Jurkat, Clone E6-1 (cell line): ENCODE results near the gene RDH14.
A peak's percentile ranks its signal among the peaks of the same experiment; 100 is the strongest.

Source experiments
- DNase-seq: peaks from one replicate; pipeline ENCODE4 v3.0.0-alpha.2; 2011; ENCODE audit warnings: low read depth, low spot score
- H3K4me3 ChIP-seq: 2 replicates; pipeline ENCODE4 v1.5.1; 2011; ENCODE audit warnings: mild to moderate bottlenecking, low read length, control low read depth, moderate library complexity

Gene RDH14

DNA sequence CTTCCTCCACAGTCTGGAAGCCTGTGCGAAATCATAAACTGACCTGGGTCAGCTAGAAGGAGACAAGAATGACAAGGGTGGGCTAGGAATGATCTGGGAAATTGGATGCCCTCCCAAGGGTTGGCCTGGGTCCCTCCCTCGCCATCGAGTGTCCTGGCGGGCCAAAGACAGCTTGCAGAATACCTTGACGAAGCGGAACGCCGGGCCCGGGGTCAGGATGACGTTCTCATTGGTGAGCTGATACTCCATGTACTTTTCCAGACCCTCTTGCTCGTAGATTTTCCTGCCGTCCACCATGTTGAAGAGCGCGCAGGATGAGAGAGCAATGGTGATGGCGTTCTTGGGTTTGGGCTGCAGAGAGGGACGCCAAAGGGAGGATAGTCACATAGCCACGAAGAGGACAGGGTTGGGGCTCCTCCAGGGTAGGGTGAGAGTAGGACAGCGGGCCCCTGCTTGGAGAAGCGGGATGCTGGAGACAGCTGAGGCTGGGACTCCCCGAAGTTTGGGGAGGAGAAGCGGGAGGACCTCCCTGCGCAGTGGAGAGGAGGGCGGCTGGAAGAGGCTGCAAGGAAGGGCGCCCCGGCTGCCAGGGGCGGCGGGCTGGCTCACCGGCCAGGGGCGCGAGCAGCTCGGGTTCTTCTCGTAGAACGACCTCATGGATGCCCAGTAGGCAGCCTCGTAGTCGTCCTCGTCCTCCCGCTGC, 23.6 kb upstream of the RDH14 start:
- no peak overlapping the region for H3K4me3 ChIP-seq
- DNase-seq, result no peak

GRCh38 chr2:18580606-18581005, 20.2 kb upstream of the RDH14 start:
- H3K4me3 ChIP-seq, result no peak overlapping the region
- no peak for DNase-seq

GRCh38 chr2:18578033-18578432, 17.6 kb upstream of the RDH14 start:
- no peak for DNase-seq

DNA sequence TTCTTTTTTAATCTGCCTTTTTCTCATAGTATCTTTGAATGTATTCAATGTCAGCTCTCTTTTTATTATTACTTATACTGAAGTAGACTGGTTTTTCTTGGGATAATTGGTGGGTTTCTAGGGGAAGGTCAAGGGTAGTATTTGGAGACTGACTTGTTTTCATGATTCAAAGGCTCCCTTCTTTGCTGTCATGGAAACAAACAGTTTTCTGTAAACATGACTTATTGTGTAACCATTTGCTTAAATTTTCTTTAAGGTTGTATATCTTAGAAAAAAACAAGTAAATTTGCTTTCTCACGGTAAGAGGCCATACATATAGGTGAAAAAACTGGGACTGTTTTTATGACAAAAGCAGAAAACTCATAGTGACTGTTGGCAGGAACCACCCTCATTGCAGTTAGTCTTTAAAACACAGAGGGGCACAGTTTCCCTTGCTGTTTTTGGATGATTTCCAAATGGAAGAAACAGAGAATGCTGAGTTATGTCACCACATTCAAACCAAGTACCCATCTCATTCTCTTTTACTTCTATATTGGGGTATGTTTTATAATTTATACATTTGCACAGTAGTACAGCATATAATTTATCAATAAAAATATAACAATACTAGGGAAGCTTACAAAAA, 5.8 kb upstream of the RDH14 start:
- no peak overlapping the region for H3K4me3 ChIP-seq
- no peak for DNase-seq

More at GRCh38 chr2:18578033-18578432, 17.6 kb upstream of the RDH14 start:
- no peak overlapping the region for H3K4me3 ChIP-seq

- H3K4me3 ChIP-seq, result peak overlapping the region; percentile 69
- DNase-seq, result no peak
Observed at GRCh38 chr2:18560797-18561085, 288 bp upstream of the RDH14 start.

DNA sequence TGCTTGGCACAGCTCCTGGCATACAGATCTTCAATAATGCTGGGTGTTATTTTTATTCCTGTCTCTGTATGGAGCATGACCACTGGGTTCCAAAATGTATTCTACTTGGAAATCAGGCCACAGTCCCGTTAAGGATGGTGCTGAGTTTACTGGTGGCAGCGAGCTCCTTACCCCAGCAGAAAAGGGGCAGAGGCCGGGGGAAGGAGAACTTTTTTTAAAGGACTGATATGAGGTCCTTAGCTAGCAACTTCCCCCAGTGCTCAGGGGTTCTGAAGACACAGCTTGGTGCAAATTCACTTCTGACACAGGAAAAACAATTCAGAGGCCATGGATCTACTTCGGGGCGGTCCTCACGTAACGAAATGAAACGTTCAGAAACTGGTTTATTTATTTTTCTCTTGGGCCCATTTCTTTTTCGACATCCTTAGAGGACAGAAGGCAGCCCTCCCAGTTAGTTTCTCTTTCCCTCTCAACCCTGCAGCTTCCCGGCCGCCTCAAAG, 872 bp downstream of the RDH14 start:
- no peak for DNase-seq
- H3K4me3 ChIP-seq, result peak overlapping the region; percentile 69

DNA sequence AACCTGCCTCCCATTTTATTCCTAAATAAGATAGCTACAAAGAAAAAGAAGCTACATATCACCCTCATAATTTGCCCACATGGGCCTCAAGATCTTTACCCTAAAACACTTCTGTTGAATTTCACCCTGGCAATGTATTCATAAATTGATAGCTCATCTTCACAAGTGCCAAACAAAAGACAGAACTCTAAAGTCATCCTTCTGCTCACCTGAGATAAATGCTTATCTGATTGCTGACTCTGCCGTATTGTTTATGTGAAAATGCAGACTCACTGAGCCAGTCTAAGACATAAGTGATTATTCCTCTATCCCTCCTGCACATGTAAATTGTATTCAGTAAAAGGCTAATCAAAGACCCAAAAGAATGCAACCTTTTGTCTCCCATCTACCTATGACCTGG, 2.0 kb downstream of the RDH14 start:
- no peak overlapping the region for H3K4me3 ChIP-seq

GRCh38 chr2:18557121-18557520, 3.3 kb downstream of the RDH14 start:
- DNase-seq, result no peak
- H3K4me3 ChIP-seq, result no peak overlapping the region

More for the DNA sequence above, 2.0 kb downstream of the RDH14 start:
- no peak for DNase-seq

- no peak overlapping the region for H3K4me3 ChIP-seq
- DNase-seq, result no peak
Observed at GRCh38 chr2:18552351-18553077, 7.9 kb downstream of the RDH14 start.

DNA sequence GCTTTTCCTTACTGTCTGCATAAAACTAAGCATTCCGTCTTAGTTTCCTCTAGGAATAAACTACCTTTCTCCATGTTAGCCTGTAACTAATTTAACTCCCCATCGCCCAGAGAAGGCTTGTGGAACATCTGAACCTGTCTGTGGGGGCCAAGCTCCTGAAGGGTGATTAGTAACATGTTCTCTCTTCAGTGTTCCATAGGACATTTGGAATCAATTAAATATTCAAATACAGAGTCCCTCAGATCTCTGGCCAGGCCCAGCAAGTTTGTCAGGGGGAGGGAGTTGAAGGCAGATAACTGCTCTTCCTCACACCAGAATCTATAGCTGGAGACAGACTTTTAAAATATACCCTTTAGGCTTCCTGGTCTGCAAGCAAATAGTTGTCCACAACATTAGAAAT, 8.8 kb downstream of the RDH14 start:
- no peak for DNase-seq
- no peak overlapping the region for H3K4me3 ChIP-seq

GRCh38 chr2:18551169-18551568, 9.3 kb downstream of the RDH14 start:
- no peak for DNase-seq
- no peak overlapping the region for H3K4me3 ChIP-seq

GRCh38 chr2:18550433-18550832, 10.0 kb downstream of the RDH14 start:
- H3K4me3 ChIP-seq, result no peak overlapping the region
- DNase-seq, result no peak

- DNase-seq, result no peak
- H3K4me3 ChIP-seq, result no peak overlapping the region
Observed at GRCh38 chr2:18549083-18549482, 11.4 kb downstream of the RDH14 start.

- no peak overlapping the region for H3K4me3 ChIP-seq
- no peak for DNase-seq
Observed at GRCh38 chr2:18548621-18549020, 11.8 kb downstream of the RDH14 start.

DNA sequence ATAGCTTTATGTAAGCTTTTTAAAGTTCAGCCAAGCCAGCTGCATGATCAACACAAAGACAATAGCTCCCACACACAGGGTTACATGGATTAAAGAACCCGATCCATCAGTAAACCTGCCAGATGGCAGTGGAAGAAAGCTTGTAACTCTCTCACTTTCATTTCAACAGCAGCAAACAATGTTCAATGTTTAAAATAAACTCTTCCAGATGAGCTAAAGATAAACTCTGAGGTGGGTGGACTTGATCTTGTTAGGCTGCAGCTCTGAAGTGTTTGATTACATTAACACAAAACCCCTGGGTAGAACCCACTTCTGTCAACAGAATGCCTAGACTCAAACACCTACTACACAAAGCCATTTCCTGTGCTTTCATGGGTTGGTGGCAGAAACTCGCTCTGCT, 13.9 kb downstream of the RDH14 start:
- no peak overlapping the region for H3K4me3 ChIP-seq
- DNase-seq, result peak; percentile 75

DNA sequence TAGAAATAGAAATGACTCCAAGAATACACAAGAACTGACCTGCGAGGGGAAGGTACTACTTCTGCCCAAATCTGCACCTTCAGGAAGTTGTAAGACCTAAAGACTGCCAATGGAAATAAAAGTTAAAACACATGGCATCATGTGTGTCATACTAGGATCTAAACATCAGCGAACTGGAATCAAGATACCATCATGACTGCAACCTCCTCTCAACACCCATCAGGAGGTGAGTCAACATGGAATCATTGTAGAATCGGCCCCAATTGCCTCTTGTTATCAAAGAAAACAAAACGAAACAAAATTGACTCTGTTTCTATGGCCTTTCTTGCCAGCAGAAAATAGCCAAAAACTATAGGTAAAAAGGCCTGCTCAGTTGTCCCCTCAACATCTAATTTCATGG, 15.1 kb downstream of the RDH14 start:
- H3K4me3 ChIP-seq, result no peak overlapping the region
- DNase-seq, result no peak

DNA sequence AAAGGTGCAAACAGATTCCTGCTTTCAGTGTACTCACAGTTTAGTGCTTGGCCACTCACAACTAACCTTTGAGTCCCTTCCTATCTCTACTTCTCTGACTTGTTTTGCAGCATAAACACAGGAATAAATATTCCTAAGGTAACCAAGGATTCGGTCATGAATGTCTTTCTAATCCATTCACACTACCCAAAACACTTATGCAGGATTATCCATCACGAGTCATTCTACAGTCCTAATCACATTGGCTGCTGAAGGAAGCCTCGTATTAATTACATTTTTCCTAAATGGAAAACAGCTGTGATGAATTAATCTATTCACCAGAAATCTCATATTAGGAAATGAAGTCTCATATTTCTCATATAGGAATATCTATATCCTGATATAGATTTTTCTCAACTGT, 16.3 kb downstream of the RDH14 start:
- no peak for DNase-seq

DNA sequence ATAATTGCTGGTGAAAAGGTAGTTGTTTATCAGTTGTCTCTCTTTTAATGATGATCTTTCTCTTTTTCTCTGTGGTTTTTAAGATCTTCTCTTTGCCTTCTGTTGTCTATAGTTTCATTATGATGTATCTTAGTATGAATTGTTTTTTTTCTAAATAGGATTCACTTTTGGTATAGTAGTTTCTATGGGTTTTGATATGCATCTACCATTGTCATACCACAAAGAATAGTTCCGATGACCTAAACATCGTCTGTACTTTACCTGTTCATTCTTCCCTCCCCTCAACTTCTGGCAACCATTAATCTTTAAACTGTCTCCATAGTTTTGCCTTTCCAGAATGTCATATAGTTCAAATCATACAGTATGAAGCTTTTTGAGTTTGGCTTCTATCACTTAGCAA, 19.6 kb downstream of the RDH14 start:
- DNase-seq, result no peak
- no peak overlapping the region for H3K4me3 ChIP-seq

More for the DNA sequence above, 16.3 kb downstream of the RDH14 start:
- H3K4me3 ChIP-seq, result no peak overlapping the region

GRCh38 chr2:18536697-18537096, 23.8 kb downstream of the RDH14 start:
- DNase-seq, result no peak
- no peak overlapping the region for H3K4me3 ChIP-seq

DNA sequence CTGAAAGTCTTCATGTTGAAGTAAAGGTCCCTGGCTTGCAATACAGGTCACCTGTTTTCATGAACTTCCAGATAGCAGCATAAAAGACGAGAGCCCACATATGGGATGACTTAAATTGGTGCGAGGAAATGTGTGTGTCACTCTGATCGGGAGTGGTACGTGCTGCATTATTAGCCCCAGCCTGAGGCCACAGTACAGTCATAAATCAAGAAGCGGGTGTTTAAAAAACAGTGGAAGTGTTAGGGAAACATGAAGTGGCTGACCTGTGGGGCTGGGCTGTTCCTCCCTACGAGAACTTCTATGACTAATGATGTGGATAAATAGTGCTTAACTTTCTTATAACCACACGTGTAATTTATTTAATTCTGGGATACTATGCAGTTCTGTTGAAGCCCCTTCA, 24.4 kb downstream of the RDH14 start:
- H3K4me3 ChIP-seq, result no peak overlapping the region
- DNase-seq, result no peak
